NCI-H146 (cell line): ENCODE data around the gene USP6NL.

Experiments used
- DNase-seq: peaks from one replicate; lab custom pipeline; 2025; lab: John Stamatoyannopoulos, UW

Gene USP6NL

GRCh38 chr10:11551104-11551503, 60.3 kb downstream of the USP6NL start:
- no peak for DNase-seq

DNA sequence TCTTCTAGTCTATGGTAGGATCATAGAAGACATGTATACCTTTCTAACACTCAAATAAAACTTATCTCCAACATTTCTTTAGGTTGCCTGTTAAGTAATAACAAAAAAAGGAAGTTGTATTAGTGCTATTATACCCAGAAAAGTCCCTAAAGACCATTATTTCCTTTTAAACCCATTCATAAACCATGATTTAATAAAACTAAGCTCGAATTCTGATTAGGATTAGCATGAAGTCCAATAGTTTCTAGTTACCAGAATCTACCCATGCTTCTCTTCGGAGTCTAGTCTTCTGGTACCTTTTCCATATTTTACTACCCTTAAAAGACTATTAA, 62.7 kb downstream of the USP6NL start:
- no peak for DNase-seq

- DNase-seq = no peak
These were observed 63.2 kb downstream of the USP6NL start for GRCh38 chr10:11548065-11548767.

- DNase-seq = no peak
These were observed 64.9 kb downstream of the USP6NL start for GRCh38 chr10:11546581-11546980.

DNA sequence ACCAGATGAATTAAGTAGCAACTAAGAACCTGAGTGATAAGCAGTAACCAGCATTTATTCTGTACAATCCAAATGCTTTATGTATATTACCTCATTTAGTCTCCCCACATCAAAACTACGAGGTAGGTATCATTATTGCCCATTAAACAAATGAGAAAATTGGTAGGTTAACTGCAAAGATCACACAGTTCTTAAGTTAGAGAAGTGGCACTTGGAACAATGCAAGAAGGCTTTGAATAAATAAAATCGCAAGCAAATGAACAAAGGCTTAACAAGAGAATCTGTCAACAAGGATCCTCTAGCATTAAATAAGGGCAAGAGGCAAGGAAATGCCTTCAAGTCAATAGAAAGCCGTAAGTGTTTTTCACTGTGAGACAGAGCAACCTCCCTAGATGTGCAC, 70.2 kb downstream of the USP6NL start:
- DNase-seq = no peak

GRCh38 chr10:11539191-11539868, 72.1 kb downstream of the USP6NL start:
- DNase-seq = peak; percentile 13

DNA sequence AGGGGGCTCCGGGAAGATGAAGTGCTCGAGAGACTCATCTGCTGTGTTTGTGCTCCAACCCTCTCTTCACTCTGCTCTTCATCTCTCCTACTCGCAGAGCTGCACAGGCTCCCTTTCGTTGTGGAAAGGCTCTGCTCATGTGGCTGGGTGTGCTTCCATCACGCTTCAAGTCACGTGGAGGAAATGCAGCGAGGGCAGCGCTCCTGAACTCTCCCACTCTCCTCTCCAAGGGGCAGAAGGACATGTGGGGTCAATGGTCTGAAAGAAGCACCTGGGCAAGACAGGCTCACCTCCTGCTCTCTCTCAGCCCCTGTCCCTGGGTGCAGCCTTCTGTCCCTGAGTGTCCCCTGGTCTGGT, 72.6 kb downstream of the USP6NL start:
- DNase-seq = no peak

- no peak for DNase-seq
These were observed 75.2 kb downstream of the USP6NL start for GRCh38 chr10:11536228-11536627.

- no peak for DNase-seq
These were observed 76.0 kb downstream of the USP6NL start for GRCh38 chr10:11535346-11535959.

- no peak for DNase-seq
These were observed 78.1 kb downstream of the USP6NL start for GRCh38 chr10:11533328-11533781.

DNA sequence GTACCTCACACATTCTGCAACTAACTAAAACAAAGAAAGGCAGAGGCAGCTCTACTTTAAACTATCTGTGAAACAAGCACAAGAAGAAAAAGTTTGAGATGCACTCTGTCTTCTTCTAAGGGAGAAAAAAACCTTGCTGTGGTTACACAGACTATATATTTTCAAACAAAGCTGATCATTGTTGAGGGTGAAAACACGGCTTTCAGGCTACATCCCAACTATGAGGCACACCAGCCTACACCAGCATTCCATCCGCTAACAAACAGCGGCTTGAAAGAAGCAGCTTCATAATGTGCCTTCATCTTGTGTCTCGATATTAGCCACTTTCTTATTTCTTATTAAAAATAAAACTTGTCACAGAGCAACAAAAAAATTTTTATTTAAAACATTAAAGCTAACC, 79.1 kb downstream of the USP6NL start:
- DNase-seq = no peak

DNA sequence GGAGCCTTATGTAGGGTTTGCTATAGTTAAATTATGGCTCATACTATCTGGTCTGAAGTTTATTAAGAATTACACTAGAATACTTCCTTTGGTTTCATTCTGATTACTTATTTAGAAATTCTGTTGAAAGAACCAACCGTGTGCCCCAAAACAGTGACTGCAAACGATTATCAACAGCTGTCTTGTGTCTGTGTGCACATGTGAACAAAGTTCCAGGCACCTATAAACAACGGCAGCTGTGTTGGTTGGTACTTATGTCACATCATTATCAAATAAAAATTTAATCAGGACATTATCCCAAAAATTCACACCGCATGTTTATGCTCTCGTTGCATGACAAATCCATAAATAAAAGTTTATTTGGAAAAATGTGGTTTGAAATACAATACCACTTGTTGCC, 80.6 kb downstream of the USP6NL start:
- DNase-seq = no peak

DNA sequence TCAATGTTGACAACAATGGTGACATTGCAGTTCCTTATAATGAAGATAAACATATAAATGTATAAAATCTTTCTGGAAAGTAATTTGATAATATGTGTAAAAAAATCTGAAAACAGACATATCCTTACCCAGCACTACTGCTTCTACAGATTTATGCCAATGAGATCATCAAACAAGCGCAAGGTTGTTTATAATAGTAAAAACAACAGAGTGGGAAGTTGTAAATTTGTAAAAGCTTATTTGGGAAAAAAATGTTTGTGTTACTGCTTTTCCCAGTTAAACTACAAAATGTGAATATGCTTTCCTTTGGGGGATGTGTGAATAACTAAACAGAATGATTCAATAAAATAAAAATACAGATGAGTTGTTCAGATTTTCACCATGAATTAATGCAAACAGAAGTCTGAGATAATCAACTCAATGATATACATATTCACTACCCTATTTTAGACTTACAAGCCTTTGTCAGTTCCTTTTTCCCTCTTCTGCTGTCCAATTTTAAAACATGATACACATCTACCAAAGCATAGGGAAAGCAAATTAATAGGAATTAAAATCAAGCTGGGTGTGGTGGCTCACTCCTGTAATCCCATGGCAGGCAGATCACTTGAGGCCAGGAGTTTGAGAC, 82.1 kb downstream of the USP6NL start:
- no peak for DNase-seq

GRCh38 chr10:11528286-11528685, 83.2 kb downstream of the USP6NL start:
- no peak for DNase-seq

DNA sequence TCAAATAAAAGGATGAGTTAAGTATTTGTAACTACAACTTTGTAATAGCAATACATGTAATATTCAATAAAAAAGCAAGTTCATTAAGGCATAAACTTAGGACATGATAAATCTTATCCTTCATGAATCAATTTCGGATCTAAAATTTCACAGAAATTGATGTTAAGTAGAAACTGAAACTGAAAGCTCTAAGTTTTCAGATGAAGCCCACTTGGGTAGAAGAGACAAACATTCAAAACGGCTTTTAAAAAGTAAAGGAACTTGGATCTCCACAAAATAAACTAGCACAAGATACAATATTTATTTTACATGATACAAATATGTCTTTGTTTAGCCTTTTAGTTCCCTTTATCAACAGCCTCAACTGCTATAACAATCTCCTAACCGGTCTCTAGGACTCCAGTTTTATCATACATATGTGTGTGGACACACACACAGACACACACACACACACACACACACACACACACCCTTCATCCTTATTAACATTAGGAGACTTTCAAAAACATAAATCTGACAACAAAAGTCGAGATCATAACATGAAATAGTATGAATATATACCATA, 83.7 kb downstream of the USP6NL start:
- no peak for DNase-seq

GRCh38 chr10:11527068-11527467, 84.4 kb downstream of the USP6NL start:
- DNase-seq = no peak

- DNase-seq = no peak
These were observed 85.9 kb downstream of the USP6NL start for GRCh38 chr10:11525503-11525902.

- no peak for DNase-seq
These were observed 88.6 kb downstream of the USP6NL start for GRCh38 chr10:11522821-11523245.

DNA sequence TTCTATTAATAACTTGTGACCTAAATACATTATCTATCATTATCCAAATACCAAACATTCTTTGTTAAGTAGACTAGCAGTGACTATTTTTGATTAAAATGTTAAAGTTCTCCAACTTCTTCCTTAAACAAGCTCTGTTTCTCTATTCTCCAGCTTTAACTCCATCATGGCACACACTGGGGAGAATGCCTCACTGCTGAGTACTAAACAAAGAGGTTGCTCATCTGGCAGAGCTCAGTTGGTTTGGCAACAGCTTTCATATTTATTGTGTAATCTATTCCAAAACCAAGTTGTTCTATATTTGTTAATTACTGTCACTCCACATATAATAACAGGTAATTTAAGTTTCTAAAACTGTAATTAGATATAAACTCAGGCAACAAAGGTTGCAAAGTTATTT, 89.6 kb downstream of the USP6NL start:
- no peak for DNase-seq

DNA sequence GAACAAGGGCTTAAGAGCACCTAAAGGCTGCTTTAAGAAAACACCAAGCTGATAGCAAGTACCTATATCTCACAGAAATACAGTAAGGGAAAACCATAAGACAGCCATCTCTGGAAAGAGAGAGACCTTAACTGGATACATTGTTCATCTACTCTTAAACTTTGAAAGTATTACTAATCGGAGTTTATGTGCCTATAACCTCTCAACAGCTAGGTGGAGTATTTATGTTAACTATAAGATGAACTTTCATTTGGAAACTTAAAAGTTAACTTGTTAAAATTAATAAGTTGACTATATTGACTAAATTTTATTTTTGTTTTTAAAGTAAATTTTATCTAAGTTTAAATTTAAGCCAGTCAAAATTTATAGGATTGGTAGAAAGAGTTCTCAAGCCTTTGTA, 90.6 kb downstream of the USP6NL start:
- DNase-seq = no peak

DNA sequence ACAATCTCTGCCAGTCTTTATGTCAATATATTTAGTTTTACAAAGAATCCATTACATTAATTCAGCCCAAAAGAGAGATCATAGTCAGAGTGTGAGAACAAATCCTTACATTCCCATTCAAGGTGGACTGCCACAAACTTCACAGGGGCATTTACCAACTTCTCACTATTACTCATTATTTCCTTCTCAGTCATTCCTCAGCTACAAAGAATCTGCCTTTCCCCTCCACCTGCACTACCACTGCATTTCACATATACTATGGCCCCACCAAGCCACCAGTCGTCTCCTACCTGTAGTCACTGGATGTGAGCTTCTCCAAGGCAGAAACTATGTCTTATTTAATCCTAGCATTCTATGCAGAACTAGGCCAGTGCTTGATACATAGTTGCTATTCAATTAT, 94.3 kb downstream of the USP6NL start:
- no peak for DNase-seq

DNA sequence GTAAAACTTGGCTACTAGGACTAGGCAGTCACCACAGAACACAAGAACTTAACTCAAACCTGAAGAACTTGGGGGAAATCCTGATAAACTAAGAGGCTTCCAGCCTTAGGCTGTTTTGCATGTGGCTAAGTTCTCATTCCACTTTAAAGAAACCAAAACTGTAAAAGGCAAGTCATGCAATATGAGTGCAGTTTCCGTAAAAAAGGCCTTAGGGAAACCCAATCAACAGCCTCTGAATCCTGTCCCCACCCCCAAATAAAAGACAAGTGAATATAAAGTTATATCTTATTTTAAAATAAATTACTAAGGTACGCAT, 95.1 kb downstream of the USP6NL start:
- DNase-seq = no peak
